CD8-positive, alpha-beta memory T cell (primary cell): ENCODE results near the gene RPA3. TPM values are rescaled to one million over a fixed set of nuclear protein-coding genes. Genes with fewer than 3 reads are reported as not detected.
A peak's percentile ranks its signal among the peaks of the same experiment; 100 is the strongest.
"Not testable (repeated sequence)": the region's sequence is repeated elsewhere in the genome, so short reads cannot be mapped to it uniquely, and the experiment has no call there.

Source experiments
- CTCF ChIA-PET: fragments of 350-600 bp; sonication (Branson Sonifier 250); formaldehyde crosslinking; loops from one replicate; lab custom pipeline; 2021; ENCODE audit warnings: antibody characterized with exemption; lab: Charles Lee
- POLR2A ChIA-PET: fragments of 350-600 bp; sonication (Branson Sonifier 250); formaldehyde crosslinking; loops from one replicate; lab custom pipeline; 2021; ENCODE audit warnings: antibody characterized with exemption; lab: Charles Lee
- DNase-seq, 5 donors: peaks; one replicate each; pipeline versions ENCODE4 v3.0.0 to v3.0.0-alpha.2; 2020 to 2022; ENCODE audit warnings: mixed read lengths in 1 of 5
- H3K27ac ChIP-seq: one replicate; pipeline ENCODE4 v1.7.0; 2013; ENCODE audit warnings: low read depth, mild to moderate bottlenecking, low read length, moderate library complexity
- H3K27me3 ChIP-seq: 2 replicates; pipeline ENCODE4 v1.7.0; 2013; ENCODE audit warnings: low read length, mild to moderate bottlenecking; ENCODE audit not compliant: insufficient read depth, poor library complexity, severe bottlenecking
- H3K36me3 ChIP-seq: 2 replicates; pipeline ENCODE4 v1.7.0; 2013; ENCODE audit warnings: mild to moderate bottlenecking, low read length, moderate library complexity; ENCODE audit not compliant: insufficient read depth
- H3K4me1 ChIP-seq: 2 replicates; pipeline ENCODE4 v1.7.0; 2013; ENCODE audit warnings: mild to moderate bottlenecking, low read length, moderate library complexity; ENCODE audit not compliant: insufficient read depth
- H3K4me3 ChIP-seq: 2 replicates; pipeline ENCODE4 v1.7.0; 2013; ENCODE audit warnings: mild to moderate bottlenecking, low read length
- H3K9me3 ChIP-seq: 2 replicates; pipeline ENCODE4 v1.7.0; 2013; ENCODE audit warnings: mild to moderate bottlenecking, low read length
- H3K27ac Mint-ChIP-seq, 8 donors: one replicate each; pipeline ENCODE4 v1.8.0; 2020 to 2021; ENCODE audit warnings: mixed read lengths in 8 of 8, mild to moderate bottlenecking in 6 of 8, inconsistent platforms in 3 of 8, moderate library complexity in 3 of 8
- H3K27me3 Mint-ChIP-seq, 2 donors: one replicate each; pipeline ENCODE4 v1.8.0; 2020 to 2021; ENCODE audit warnings: mixed read lengths in 2 of 2, mild to moderate bottlenecking in 1 of 2, moderate library complexity in 1 of 2
- H3K36me3 Mint-ChIP-seq, 3 donors: one replicate each; pipeline ENCODE4 v1.8.0; 2020 to 2021; ENCODE audit warnings: mixed read lengths in 3 of 3, inconsistent platforms in 1 of 3, mild to moderate bottlenecking in 1 of 3
- H3K4me1 Mint-ChIP-seq, 3 donors: one replicate each; pipeline ENCODE4 v1.8.0; 2020 to 2021; ENCODE audit warnings: mixed read lengths in 3 of 3, inconsistent platforms in 1 of 3, mild to moderate bottlenecking in 1 of 3
- H3K4me3 Mint-ChIP-seq, 7 donors: one replicate each; pipeline ENCODE4 v1.8.0; 2020 to 2021; ENCODE audit warnings: mixed read lengths in 7 of 7, mild to moderate bottlenecking in 6 of 7, moderate library complexity in 4 of 7, inconsistent platforms in 2 of 7
- H3K9me3 Mint-ChIP-seq, 5 donors: one replicate each; pipeline ENCODE4 v1.8.0; 2020 to 2022; ENCODE audit warnings: mixed read lengths in 5 of 5, mild to moderate bottlenecking in 3 of 5, moderate library complexity in 2 of 5, inconsistent platforms in 1 of 5
- polyA plus RNA-seq: library from polyadenylated mRNA; unstranded; fragments of 300-500 nt; fragmentation: Illumina TruSeq; gene quantifications from one replicate; pipeline ENCODE4 v1.2.3, GENCODE V29; 2021
- total RNA-seq, 2 experiments: library from RNA; stranded (reverse); gene quantifications; one replicate each; pipeline ENCODE4 v1.2.3, GENCODE V29; 2021

Gene RPA3
- total and polyA plus RNA-seq, 3 experiments from 2014 or later: 94.9 to 149 (median 145) TPM

- Mint-ChIP-seq H3K36me3 (peaks cover 12 to 29% (median 18%) of the 10 kb centered on the region in 3 donors), H3K4me3 (no peak overlapping the region), H3K4me1 (peaks cover 39 to 60% (median 54%) of the 10 kb centered on the region in 3 donors), H3K27ac (no peak overlapping the region), H3K9me3 (peaks cover 0 to 15% (median 11%) of the 10 kb centered on the region in 5 donors), H3K27me3 (no peaks in the 10 kb centered on the region)
- H3K27ac ChIP-seq: no peak overlapping the region
- ChIA-PET CTCF (no interaction called here), POLR2A (no interaction called here)
- H3K36me3 ChIP-seq: no peaks in the 10 kb centered on the region
- no peaks in the 10 kb centered on the region for H3K9me3 ChIP-seq
- no peak for DNase-seq
- H3K4me3 ChIP-seq: no peak overlapping the region
- no peaks in the 10 kb centered on the region for H3K4me1 ChIP-seq
- H3K27me3 ChIP-seq: no peaks in the 10 kb centered on the region
These were observed 55.9 kb downstream of the RPA3 start for GRCh38 chr7:7662527-7662926.

GRCh38 chr7:7656459-7656858, 61.9 kb downstream of the RPA3 start:
- H3K9me3 Mint-ChIP-seq: peaks cover 0 to 21% (median 14%) of the 10 kb centered on the region in 5 donors
- H3K4me3 Mint-ChIP-seq, H3K4me3 ChIP-seq, H3K9me3 ChIP-seq, H3K27me3 ChIP-seq, H3K4me1 ChIP-seq, H3K27me3 Mint-ChIP-seq, POLR2A ChIA-PET, CTCF ChIA-PET, H3K36me3 ChIP-seq, H3K27ac ChIP-seq, DNase-seq: not testable (repeated sequence)
- peak overlapping the region in 1 of 8 donors; percentile 48 for H3K27ac Mint-ChIP-seq
- H3K36me3 Mint-ChIP-seq: peaks cover 18 to 38% (median 27%) of the 10 kb centered on the region in 3 donors
- H3K4me1 Mint-ChIP-seq: peaks cover 50 to 65% (median 58%) of the 10 kb centered on the region in 3 donors

- no peak overlapping the region for H3K4me3 Mint-ChIP-seq
These were observed 63.3 kb downstream of the RPA3 start for GRCh38 chr7:7654964-7655715.

DNA sequence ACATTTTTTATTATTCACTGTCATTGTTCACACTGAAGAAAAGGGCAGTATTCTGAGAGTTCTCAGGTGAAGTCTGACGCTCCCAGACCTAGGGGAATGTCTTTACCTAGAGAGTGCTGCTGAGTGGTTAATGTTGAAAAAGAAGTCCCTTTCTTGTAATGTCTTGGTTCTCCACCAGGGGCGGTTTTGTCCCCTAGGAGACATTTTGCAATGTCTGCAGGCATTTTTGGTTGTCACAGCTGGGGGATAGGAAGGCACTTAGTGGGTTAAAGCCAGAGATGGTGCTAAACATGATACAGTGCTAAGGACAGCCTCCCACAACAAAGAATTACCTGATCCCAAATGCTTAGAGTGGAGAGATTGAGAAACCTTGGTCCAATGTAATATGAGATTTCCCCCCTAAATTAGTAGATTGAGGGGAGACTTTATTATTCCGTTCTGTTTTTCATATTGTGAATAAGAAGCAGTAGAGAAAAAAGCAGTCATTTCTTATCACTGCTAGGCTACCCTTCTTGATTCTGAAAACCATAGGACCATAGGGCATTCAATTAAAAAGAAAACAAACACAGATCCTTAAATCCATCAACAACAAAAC, 64.7 kb downstream of the RPA3 start:
- H3K4me3 Mint-ChIP-seq: no peak overlapping the region

More at GRCh38 chr7:7654964-7655715, 63.3 kb downstream of the RPA3 start:
- Mint-ChIP-seq H3K27ac (peak overlapping the region in 1 of 8 donors; percentile 27), H3K36me3 (peaks cover 15 to 38% (median 25%) of the 10 kb centered on the region in 3 donors), H3K4me1 (peaks cover 45 to 63% (median 49%) of the 10 kb centered on the region in 3 donors), H3K9me3 (peaks cover 0 to 21% (median 14%) of the 10 kb centered on the region in 5 donors), H3K27me3 (no peaks in the 10 kb centered on the region)
- Histone ChIP-seq H3K27me3 (no peaks in the 10 kb centered on the region), H3K9me3 (no peaks in the 10 kb centered on the region), H3K27ac (no peak overlapping the region), H3K4me3 (no peak overlapping the region), H3K36me3 (no peaks in the 10 kb centered on the region), H3K4me1 (peaks cover 9% of the 10 kb centered on the region)
- CTCF ChIA-PET: interaction anchor here (1.5 kb wide), 1 partner anchor 381 kb away, joined by 3 read pairs; no protein-coding TSS in a partner anchor
- no peak for DNase-seq
- POLR2A ChIA-PET: no interaction called here

GRCh38 chr7:7652798-7653540, 65.4 kb downstream of the RPA3 start:
- Mint-ChIP-seq H3K27ac (no peak overlapping the region), H3K27me3 (no peaks in the 10 kb centered on the region), H3K4me1 (peaks cover 38 to 63% (median 44%) of the 10 kb centered on the region in 3 donors), H3K9me3 (peaks cover 0 to 10% (median 5%) of the 10 kb centered on the region in 5 donors), H3K36me3 (peaks cover 7 to 20% (median 17%) of the 10 kb centered on the region in 3 donors), H3K4me3 (no peak overlapping the region)
- H3K27me3 ChIP-seq: no peaks in the 10 kb centered on the region
- ChIA-PET CTCF (no interaction called here), POLR2A (interaction anchor here (1.0 kb wide), 1 partner anchor 12 kb away, joined by 3 read pairs; the partner anchor contains the start of gene UMAD1)
- peaks cover 9% of the 10 kb centered on the region for H3K4me1 ChIP-seq
- no peaks in the 10 kb centered on the region for H3K9me3 ChIP-seq
- no peak overlapping the region for H3K27ac ChIP-seq
- H3K36me3 ChIP-seq: no peaks in the 10 kb centered on the region
- DNase-seq: no peak
- no peak overlapping the region for H3K4me3 ChIP-seq

More for the DNA sequence above, 64.7 kb downstream of the RPA3 start:
- Mint-ChIP-seq H3K27ac (no peak overlapping the region), H3K9me3 (peaks cover 0 to 13% (median 5%) of the 10 kb centered on the region in 5 donors), H3K4me1 (peaks cover 40 to 63% (median 48%) of the 10 kb centered on the region in 3 donors), H3K36me3 (peaks cover 10 to 24% (median 20%) of the 10 kb centered on the region in 3 donors), H3K27me3 (no peaks in the 10 kb centered on the region)
- H3K9me3 ChIP-seq: no peaks in the 10 kb centered on the region
- no peak overlapping the region for H3K27ac ChIP-seq
- H3K4me1 ChIP-seq: peaks cover 9% of the 10 kb centered on the region
- POLR2A ChIA-PET: no interaction called here
- CTCF ChIA-PET: no interaction called here
- no peak overlapping the region for H3K4me3 ChIP-seq
- no peaks in the 10 kb centered on the region for H3K27me3 ChIP-seq
- DNase-seq: no peak
- H3K36me3 ChIP-seq: no peaks in the 10 kb centered on the region

- H3K27me3 Mint-ChIP-seq: no peaks in the 10 kb centered on the region
- no peak for DNase-seq
- Histone ChIP-seq H3K9me3 (no peaks in the 10 kb centered on the region), H3K27ac (no peak overlapping the region), H3K4me1 (peaks cover 9% of the 10 kb centered on the region), H3K27me3 (no peaks in the 10 kb centered on the region), H3K4me3 (no peak overlapping the region), H3K36me3 (no peaks in the 10 kb centered on the region)
- peak overlapping the region in 2 of 8 donors; percentile 50 to 53 for H3K27ac Mint-ChIP-seq
- peaks cover 2 to 14% (median 5%) of the 10 kb centered on the region in 3 donors for H3K36me3 Mint-ChIP-seq
- H3K9me3 Mint-ChIP-seq: no peaks in the 10 kb centered on the region
- ChIA-PET CTCF (no interaction called here), POLR2A (no interaction called here)
- no peak overlapping the region for H3K4me3 Mint-ChIP-seq
- H3K4me1 Mint-ChIP-seq: peaks cover 44 to 69% (median 48%) of the 10 kb centered on the region in 3 donors
These were observed 66.9 kb downstream of the RPA3 start for GRCh38 chr7:7651479-7651878.

GRCh38 chr7:7650682-7651206, 67.7 kb downstream of the RPA3 start:
- Mint-ChIP-seq H3K36me3 (peaks cover 2 to 9% (median 6%) of the 10 kb centered on the region in 3 donors), H3K4me1 (peaks cover 46 to 74% (median 52%) of the 10 kb centered on the region in 3 donors)

More at GRCh38 chr7:7650682-7651206, 67.7 kb downstream of the RPA3 start:
- POLR2A ChIA-PET: no interaction called here
- Mint-ChIP-seq H3K27ac (peak overlapping the region in 1 of 8 donors; percentile 37), H3K27me3 (no peaks in the 10 kb centered on the region), H3K4me3 (no peak overlapping the region), H3K9me3 (no peaks in the 10 kb centered on the region)
- H3K27me3 ChIP-seq: no peaks in the 10 kb centered on the region
- peaks cover 9% of the 10 kb centered on the region for H3K4me1 ChIP-seq
- H3K4me3 ChIP-seq: no peak overlapping the region
- DNase-seq: no peak
- H3K9me3 ChIP-seq: no peaks in the 10 kb centered on the region
- no peaks in the 10 kb centered on the region for H3K36me3 ChIP-seq
- CTCF ChIA-PET: no interaction called here
- no peak overlapping the region for H3K27ac ChIP-seq
